Neural cell (in vitro differentiated cells): ENCODE measurements around the gene C22orf31. TPM values are rescaled to one million over a fixed set of nuclear protein-coding genes. Genes with fewer than 3 reads are reported as not detected.
A peak's percentile ranks its signal among the peaks of the same experiment; 100 is the strongest.

ENCODE experiments used
- H2AFZ ChIP-seq: fragments of 200-600, 300-800 bp; sonication (generic), shearing (Covaris generic); 2 replicates; pipeline ENCODE4 v1.6.0; 2014; ENCODE audit warnings: low read depth, mild to moderate bottlenecking, antibody characterized with exemption, low read length, moderate library complexity
- H3F3A ChIP-seq: fragments of 200-600 bp; shearing (Covaris generic); 2 replicates; pipeline ENCODE4 v1.6.1; 2016; ENCODE audit warnings: mild to moderate bottlenecking, moderate library complexity, mixed read lengths, antibody characterized with exemption, low read length; ENCODE audit not compliant: insufficient read depth, poor library complexity, severe bottlenecking
- H3K27ac ChIP-seq: fragments of 200-600, 300-800 bp; sonication (generic), shearing (Covaris generic); 2 replicates; pipeline ENCODE4 v1.5.1; 2014; ENCODE audit warnings: mild to moderate bottlenecking, low read length, moderate library complexity
- H3K27me3 ChIP-seq: fragments of 300-800, 200-600 bp; sonication (generic), shearing (Covaris generic); 2 replicates; pipeline ENCODE4 v1.6.0; 2014; ENCODE audit warnings: mild to moderate bottlenecking, low read depth, low read length, moderate library complexity; ENCODE audit not compliant: insufficient read depth
- H3K36me3 ChIP-seq: fragments of 300-800, 200-600 bp; sonication (generic), shearing (Covaris generic); 2 replicates; pipeline ENCODE4 v1.5.1; 2014; ENCODE audit warnings: mild to moderate bottlenecking, antibody characterized with exemption, low read length, moderate library complexity; ENCODE audit not compliant: insufficient read depth
- H3K4me2 ChIP-seq: fragments of 300-800, 200-600 bp; sonication (generic), shearing (Covaris generic); 2 replicates; pipeline ENCODE4 v1.6.0; 2014; ENCODE audit warnings: mild to moderate bottlenecking, low read length
- H3K4me3 ChIP-seq: fragments of 300-800, 200-600 bp; sonication (generic), shearing (Covaris generic); 2 replicates; pipeline ENCODE4 v1.5.1; 2014; ENCODE audit warnings: mild to moderate bottlenecking, low read length, moderate library complexity
- H3K79me2 ChIP-seq: fragments of 200-600 bp; shearing (Covaris generic); replicated peaks from 2 replicates; pipeline ENCODE4 v1.6.0; 2014; ENCODE audit warnings: mild to moderate bottlenecking, low read length, moderate library complexity; ENCODE audit not compliant: insufficient read depth
- H3K9ac ChIP-seq: fragments of 300-800, 200-600 bp; sonication (generic), shearing (Covaris generic); 2 replicates; pipeline ENCODE4 v1.6.1; 2016; ENCODE audit warnings: mild to moderate bottlenecking, low read length, mixed read lengths
- H3K9me2 ChIP-seq: fragments of 200-600 bp; shearing (Covaris generic); 2 replicates; pipeline ENCODE4 v1.6.1; 2016; ENCODE audit warnings: mild to moderate bottlenecking, low read length, mixed read lengths; ENCODE audit not compliant: insufficient read depth
- H3K9me3 ChIP-seq: fragments of 200-600, 300-800 bp; sonication (generic), shearing (Covaris generic); 2 replicates; pipeline ENCODE4 v1.6.1; 2016; ENCODE audit warnings: mild to moderate bottlenecking, mixed run types, low read length, moderate library complexity, mixed read lengths
- H4K20me1 ChIP-seq: fragments of 200-600 bp; shearing (Covaris generic); 2 replicates; pipeline ENCODE4 v1.6.1; 2016; ENCODE audit warnings: mild to moderate bottlenecking, mixed run types; ENCODE audit not compliant: insufficient read depth
- EP300 ChIP-seq: fragments of 450-650 bp; conservative IDR thresholded peaks from 2 replicates; pipeline ENCODE4 v1.6.1; 2014; ENCODE audit warnings: antibody characterized with exemption, mild to moderate bottlenecking, moderate library complexity; ENCODE audit not compliant: poor library complexity, severe bottlenecking
- EZH2 ChIP-seq: fragments of 200-600, 300-800 bp; shearing (Covaris generic), sonication (generic); IDR thresholded peaks from 2 replicates; pipeline ENCODE4 v1.6.1; 2014; ENCODE audit warnings: antibody characterized with exemption, low read length, borderline replicate concordance, mild to moderate bottlenecking; ENCODE audit not compliant: insufficient read depth, poor library complexity, severe bottlenecking
- MXI1 ChIP-seq: fragments of 450-650 bp; conservative IDR thresholded peaks from 2 replicates; pipeline ENCODE4 v1.6.1; 2014; ENCODE audit warnings: antibody characterized with exemption, mild to moderate bottlenecking; ENCODE audit not compliant: poor library complexity, severe bottlenecking
- POLR2AphosphoS5 ChIP-seq: IDR thresholded peaks from 2 replicates; pipeline ENCODE4 v1.6.1; 2012
- RAD21 ChIP-seq: fragments of 450-650 bp; conservative IDR thresholded peaks from 2 replicates; pipeline ENCODE4 v1.6.1; 2014; ENCODE audit warnings: antibody characterized with exemption, mild to moderate bottlenecking, moderate library complexity
- SMC3 ChIP-seq: fragments of 450-650 bp; conservative IDR thresholded peaks from 2 replicates; pipeline ENCODE4 v1.6.1; 2014; ENCODE audit warnings: antibody characterized with exemption, mild to moderate bottlenecking, moderate library complexity; ENCODE audit not compliant: poor library complexity
- TAF1 ChIP-seq: IDR thresholded peaks from 2 replicates; pipeline ENCODE4 v1.6.1; 2012; ENCODE audit warnings: low read depth
- polyA plus RNA-seq: library from polyadenylated mRNA; depleted of rRNA; stranded (reverse); fragments of >200 nt; gene quantifications from 2 replicates; pipeline ENCODE4 v1.2.3, GENCODE V29; 2014
- TF ChIP-seq, protein P1 (sequence below): IDR thresholded peaks from 2 replicates; pipeline ENCODE4 v1.6.1; 2012; ENCODE audit warnings: borderline replicate concordance
- TF ChIP-seq, protein P2 (sequence below): fragments of 450-650 bp; IDR thresholded peaks from 2 replicates; pipeline ENCODE4 v1.5.1; 2014; ENCODE audit warnings: antibody characterized with exemption, mild to moderate bottlenecking, moderate library complexity; ENCODE audit not compliant: poor library complexity, severe bottlenecking

The C22orf31 gene
- polyA plus RNA-seq, 1 donor from 2014 or later, result not detected

DNA sequence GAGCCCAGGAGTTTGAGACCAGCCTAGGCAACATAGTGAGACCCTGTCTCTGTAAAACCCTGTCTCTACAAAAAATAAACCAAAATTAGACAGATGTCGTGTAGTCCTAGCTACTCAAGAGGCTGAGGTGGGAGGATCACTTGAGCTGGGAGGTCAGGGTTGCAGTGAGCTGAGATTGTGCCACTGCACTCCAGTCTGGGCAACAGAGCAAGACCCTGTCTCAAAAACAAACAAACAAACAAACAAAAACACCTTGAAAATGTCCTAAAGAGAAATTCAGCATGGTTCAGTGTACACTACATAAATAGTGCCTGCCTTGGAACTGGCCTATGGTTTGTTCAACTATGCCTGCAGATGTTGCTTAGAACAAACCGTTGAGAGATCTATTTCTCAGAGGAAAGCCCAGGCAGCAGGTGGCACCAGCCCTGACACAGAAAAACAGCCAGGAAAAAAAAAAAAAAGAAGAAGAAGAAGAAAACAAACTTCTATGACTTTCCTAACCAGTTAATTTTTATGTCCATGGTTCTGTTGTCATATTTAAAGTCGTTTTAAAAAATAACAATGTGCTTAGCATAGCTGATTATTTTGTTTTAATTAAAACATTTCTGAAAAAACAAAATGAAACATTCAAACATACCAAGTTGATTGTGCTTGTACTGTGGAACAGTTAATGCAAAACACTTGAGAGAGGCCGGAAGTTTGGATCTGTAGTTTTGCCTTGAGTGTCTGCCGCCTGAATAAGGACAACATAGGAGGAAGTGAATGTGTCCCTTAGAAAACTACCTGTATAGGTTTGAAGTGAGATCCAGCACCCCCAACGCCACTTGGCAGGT, 16.6 kb upstream of the C22orf31 start:
- H3K9me3 ChIP-seq, result no peaks in the 10 kb centered on the region
- no peaks in the 10 kb centered on the region for H3F3A ChIP-seq
- no peaks in the 10 kb centered on the region for H3K79me2 ChIP-seq
- H3K4me3 ChIP-seq, result no peak overlapping the region
- no peak overlapping the region for H3K9ac ChIP-seq
- peaks cover 25% of the 10 kb centered on the region for H3K27me3 ChIP-seq
- no peak overlapping the region for H3K4me2 ChIP-seq
- no peak overlapping the region for H2AFZ ChIP-seq
- H3K27ac ChIP-seq, result no peak overlapping the region
- H4K20me1 ChIP-seq, result no peaks in the 10 kb centered on the region
- H3K9me2 ChIP-seq, result no peaks in the 10 kb centered on the region
- TF ChIP-seq EP300 (no peak), POLR2AphosphoS5 (no peak), SMC3 (no peak), MXI1 (no peak), EZH2 (no peak), RAD21 (no peak), TAF1 (no peak)
- TF ChIP-seq, protein P1, sequence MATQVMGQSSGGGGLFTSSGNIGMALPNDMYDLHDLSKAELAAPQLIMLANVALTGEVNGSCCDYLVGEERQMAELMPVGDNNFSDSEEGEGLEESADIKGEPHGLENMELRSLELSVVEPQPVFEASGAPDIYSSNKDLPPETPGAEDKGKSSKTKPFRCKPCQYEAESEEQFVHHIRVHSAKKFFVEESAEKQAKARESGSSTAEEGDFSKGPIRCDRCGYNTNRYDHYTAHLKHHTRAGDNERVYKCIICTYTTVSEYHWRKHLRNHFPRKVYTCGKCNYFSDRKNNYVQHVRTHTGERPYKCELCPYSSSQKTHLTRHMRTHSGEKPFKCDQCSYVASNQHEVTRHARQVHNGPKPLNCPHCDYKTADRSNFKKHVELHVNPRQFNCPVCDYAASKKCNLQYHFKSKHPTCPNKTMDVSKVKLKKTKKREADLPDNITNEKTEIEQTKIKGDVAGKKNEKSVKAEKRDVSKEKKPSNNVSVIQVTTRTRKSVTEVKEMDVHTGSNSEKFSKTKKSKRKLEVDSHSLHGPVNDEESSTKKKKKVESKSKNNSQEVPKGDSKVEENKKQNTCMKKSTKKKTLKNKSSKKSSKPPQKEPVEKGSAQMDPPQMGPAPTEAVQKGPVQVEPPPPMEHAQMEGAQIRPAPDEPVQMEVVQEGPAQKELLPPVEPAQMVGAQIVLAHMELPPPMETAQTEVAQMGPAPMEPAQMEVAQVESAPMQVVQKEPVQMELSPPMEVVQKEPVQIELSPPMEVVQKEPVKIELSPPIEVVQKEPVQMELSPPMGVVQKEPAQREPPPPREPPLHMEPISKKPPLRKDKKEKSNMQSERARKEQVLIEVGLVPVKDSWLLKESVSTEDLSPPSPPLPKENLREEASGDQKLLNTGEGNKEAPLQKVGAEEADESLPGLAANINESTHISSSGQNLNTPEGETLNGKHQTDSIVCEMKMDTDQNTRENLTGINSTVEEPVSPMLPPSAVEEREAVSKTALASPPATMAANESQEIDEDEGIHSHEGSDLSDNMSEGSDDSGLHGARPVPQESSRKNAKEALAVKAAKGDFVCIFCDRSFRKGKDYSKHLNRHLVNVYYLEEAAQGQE, result no peak
- TF ChIP-seq, protein P2, sequence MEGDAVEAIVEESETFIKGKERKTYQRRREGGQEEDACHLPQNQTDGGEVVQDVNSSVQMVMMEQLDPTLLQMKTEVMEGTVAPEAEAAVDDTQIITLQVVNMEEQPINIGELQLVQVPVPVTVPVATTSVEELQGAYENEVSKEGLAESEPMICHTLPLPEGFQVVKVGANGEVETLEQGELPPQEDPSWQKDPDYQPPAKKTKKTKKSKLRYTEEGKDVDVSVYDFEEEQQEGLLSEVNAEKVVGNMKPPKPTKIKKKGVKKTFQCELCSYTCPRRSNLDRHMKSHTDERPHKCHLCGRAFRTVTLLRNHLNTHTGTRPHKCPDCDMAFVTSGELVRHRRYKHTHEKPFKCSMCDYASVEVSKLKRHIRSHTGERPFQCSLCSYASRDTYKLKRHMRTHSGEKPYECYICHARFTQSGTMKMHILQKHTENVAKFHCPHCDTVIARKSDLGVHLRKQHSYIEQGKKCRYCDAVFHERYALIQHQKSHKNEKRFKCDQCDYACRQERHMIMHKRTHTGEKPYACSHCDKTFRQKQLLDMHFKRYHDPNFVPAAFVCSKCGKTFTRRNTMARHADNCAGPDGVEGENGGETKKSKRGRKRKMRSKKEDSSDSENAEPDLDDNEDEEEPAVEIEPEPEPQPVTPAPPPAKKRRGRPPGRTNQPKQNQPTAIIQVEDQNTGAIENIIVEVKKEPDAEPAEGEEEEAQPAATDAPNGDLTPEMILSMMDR, result no peak
- no peaks in the 10 kb centered on the region for H3K36me3 ChIP-seq

DNA sequence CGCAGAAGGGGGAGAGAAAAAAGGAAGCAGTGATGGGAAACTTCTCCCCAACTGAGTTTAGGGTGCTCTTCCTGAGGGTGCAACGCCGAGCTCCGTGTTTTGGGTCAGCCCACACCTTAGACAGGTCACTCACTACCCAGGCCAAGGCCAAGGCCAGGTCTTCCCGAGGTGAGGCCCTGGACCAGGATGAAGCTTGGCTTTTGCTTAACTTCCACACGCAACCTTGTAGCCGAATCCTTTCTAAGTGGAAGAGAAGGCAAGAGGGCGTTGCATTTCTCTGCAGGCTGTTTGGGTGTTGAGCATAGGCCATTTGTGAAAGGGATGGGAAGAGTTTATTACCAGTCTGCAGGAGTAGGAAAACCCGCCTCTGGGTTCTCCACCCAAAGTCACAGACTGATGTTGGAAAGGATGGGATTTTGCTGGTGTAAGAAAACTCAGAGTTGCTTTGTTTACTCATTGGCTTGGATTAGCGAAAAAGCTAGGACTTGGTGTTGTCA, 12.7 kb upstream of the C22orf31 start:
- peak overlapping the region; percentile 69 for H3K4me3 ChIP-seq
- H2AFZ ChIP-seq, result no peak overlapping the region
- H3K9me2 ChIP-seq, result no peaks in the 10 kb centered on the region
- no peaks in the 10 kb centered on the region for H3K79me2 ChIP-seq
- H3F3A ChIP-seq, result no peaks in the 10 kb centered on the region
- H3K9me3 ChIP-seq, result no peaks in the 10 kb centered on the region
- H3K4me2 ChIP-seq, result no peak overlapping the region
- no peaks in the 10 kb centered on the region for H4K20me1 ChIP-seq
- H3K27me3 ChIP-seq, result peaks cover 53% of the 10 kb centered on the region
- no peak overlapping the region for H3K27ac ChIP-seq
- H3K9ac ChIP-seq, result no peak overlapping the region
- TF ChIP-seq, protein P2, result no peak
- no peak for TF ChIP-seq RAD21
- TF ChIP-seq, protein P1, result no peak
- TF ChIP-seq EP300, result no peak
- no peak for TF ChIP-seq SMC3
- TF ChIP-seq POLR2AphosphoS5, result no peak
- no peak for TF ChIP-seq TAF1
- TF ChIP-seq MXI1, result no peak
- H3K36me3 ChIP-seq, result no peaks in the 10 kb centered on the region
